Dermis microvascular lymphatic vessel endothelial cell (primary cell): Measurements from ENCODE around the gene CSF3R. TPM values are rescaled to one million over a fixed set of nuclear protein-coding genes. Genes with fewer than 3 reads are reported as not detected.
"Not testable (repeated sequence)": the region's sequence is repeated elsewhere in the genome, so short reads cannot be mapped to it uniquely, and the experiment has no call there.

ENCODE experiments used
- DNase-seq, 2 donors: peaks; one replicate each; pipeline versions ENCODE4 v3.0.0 to v3.0.0-alpha.2; 2010; ENCODE audit warnings: low read depth in 2 of 2
- total RNA-seq: library from RNA; depleted of rRNA; stranded (reverse); fragments of >200 nt; gene quantifications from 2 replicates; pipeline ENCODE4 v1.2.1, GENCODE V29; 2014

The CSF3R gene
- total RNA-seq, 1 donor from 2014 or later = not detected

DNA sequence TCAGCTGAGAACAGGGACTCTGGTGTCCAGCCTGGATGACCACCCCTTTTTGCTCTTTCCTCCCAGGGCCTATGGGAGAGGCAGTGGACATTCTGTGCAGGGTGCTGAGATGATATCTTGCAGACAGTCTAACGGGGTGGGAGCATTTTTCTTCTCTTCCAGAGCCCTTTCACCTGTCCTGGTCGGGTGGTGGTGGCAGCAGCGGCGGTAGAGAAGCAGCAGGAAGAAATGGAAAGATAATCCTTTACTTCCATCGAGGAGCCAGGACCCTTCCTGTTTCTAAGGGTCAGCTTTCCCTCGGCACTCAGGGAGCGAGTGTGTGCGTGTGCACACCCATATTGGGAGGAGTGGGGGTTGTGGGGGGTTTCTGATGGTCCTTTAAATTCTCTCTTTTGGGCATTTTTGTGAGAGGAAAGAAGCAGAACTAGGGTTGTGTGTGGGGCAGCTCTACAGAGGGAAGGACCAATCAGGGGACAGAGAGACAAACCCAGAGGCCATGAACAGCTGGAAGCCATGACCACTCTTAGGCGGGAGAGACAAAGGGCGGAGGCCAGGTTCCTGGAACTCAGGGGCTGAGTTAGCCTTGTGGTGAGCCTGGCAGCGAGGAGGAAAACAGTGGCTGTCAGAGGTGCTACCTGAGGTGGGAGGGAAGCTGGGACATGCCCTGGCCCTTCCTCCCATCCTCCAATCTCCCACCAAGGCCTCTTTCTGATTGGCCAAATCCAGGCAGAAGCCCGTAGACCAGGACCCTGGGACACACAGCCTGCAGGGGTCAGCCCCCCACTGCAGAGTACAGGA, 31.2 kb upstream of the CSF3R start:
- DNase-seq = no peak

DNA sequence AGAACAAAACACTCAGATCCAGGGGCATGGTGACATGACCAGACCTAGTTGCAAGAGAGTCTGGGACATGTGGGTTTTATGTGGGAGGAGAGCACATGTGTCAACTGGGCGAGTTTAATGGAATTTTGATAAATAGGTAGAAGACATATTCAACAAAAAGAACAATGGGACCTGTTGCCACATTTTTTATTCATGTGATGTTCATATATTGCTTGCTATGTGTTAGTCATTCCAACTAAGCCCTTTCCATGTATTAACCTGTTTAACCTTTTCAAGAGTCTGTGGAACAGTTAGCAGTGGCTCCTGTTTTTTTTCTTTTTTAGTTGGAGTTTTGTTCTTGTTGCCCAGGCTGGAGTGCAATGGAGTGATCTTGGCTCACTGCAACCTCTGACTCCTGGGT, 30.1 kb upstream of the CSF3R start:
- DNase-seq = no peak

DNA sequence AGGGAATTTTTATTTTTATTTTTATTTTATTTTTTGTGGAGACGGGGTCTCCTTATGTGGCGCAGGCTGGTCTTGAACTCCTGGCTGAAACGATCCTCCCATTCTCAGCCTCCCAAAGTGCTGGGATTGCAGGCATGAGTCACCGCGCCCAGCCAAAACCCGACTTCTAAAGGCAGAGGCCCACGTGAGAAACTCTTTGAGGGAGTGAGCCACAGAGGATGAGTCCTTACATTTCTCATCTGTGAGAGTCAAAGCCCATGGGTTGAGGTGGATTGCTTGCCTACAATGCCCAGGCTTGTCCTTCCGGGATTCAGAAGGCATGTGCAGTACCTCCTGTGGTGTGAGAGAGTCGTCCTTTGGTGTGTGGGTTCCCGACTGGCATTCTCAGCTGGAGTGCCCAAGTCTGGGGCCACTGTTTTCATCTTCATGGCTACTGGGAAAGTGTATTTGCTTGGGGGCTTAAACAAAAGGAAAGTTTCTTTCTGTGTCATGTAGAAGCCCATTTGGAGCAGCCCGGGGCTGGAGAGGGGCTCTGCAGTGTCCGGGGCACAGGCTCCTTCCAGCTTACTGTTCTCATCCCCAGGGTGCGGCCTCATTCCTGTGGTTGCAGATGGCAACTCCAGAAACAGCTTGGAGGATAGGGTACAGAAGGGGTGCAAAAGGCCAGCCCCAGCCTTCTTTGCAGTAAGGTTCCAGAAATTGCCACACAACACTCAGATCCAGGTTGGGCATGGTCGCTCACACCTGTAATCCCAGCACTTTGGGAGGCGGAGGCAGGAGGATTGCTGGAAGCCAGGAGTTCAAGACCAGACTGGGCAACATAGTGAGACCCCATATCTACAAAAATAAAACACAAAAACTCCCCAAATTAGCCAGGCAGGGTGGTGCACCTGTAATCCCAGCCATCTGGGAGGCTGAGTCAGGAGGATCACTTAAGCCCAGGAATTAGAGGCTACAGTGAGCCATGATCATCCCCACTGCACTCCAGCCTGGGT, 29.4 kb upstream of the CSF3R start:
- no peak for DNase-seq

DNA sequence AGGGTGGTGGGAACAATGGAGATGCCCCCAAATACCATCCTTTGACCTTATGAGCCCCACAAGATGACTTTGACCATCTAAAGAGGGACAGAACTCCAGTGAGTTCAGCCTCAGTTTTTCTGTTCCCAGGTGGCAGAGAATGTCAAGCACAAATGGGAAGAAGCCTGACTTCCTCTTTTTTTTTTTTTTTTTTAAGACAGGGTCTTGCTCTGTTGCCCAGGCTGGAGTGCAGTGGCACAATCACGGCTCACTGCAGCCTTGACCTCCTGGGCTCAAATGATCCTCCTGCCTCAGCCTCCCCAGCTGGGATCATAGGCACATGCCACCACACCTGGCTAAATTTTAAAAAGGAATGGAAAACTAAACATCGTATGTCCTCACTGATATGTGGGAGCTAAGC, 28.5 kb upstream of the CSF3R start:
- DNase-seq = not testable (repeated sequence)

DNA sequence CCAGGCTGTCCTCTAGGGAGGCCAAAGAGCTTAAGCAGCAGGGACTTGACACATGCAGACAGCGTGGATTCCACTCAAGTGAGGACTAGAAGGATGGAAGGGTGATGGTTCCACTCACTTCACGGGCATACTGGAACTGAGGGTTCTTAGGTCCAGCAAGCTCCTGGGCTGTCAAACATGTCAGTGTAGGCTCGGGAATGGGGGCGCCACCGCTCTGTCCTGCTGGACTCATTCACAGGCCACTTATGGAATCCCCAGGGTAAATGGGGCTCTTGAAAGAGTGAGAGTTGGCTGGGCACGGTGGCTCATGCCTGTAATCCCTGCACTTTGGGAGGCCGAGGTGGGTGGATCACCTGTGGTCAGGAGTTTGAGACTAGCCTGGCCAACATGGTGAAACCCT, 27.7 kb upstream of the CSF3R start:
- DNase-seq = no peak

DNA sequence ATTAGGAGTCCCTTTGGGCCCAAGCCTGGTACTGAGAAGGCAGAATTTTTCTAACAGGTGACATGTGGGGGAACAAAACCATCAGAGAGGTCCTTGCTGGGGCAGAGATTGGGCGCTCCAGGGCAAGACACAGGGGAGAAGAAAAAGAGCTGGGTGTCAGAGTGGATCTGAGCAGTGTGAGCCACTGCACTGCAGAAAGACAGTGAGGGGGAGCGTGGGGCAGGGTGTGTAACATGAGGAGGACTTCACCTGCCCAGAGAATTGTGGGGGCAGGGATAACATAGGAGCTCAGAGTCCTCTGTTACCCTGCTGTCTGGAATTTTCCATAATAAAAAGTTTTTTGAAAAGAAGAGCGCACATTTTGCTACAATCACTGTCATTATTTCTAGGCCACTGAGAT, 25.5 kb upstream of the CSF3R start:
- DNase-seq = no peak

DNA sequence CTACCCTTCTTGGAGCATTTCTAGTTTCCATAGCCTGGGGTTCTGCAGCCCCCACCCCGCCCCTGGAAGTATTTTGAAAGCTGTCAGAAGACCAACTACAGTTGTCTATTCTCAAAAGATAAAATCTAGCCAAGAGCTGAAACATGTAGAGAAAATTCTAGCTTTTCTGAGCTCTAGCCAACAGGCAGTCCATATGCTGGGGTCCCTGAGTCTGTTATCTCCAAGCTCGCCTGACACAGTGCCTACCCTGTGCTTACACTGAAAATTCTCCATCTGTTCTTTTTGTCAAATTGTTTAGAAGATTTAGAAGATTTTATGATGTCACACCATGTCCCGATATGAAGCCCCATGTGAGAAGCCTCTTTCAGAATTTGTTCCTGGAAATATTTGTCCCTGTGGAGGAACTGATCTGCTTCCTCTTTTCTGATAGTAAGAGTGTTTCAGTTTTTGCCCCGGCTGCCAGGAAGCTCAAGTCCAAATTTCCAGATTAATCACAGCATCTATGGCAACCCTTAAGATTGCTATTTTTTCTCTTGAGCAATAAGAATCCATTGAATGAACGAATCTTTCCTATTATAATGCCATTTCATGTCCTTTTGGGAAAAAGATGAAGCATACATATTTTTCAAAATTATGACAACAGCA, 23.7 kb upstream of the CSF3R start:
- DNase-seq = no peak

DNA sequence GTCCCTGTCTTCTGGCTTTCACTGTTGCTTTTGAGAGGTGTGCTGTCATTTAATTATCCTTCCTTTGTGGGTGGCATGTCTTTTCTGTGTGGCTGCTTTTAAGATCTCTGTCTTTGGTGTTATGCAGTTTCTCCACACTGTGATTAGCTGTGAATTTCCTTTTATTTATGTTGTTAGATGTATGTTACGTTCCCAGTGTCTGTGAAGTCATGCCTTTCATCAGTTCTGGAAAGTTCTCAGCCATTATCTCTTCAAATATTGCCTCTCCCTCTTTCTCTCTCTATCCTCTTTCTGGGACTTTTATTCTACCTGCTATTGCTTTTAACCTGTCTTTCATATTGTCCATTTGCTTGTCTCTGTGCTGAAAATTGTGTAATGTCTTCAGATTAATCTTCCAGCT, 21.0 kb upstream of the CSF3R start:
- no peak for DNase-seq

DNA sequence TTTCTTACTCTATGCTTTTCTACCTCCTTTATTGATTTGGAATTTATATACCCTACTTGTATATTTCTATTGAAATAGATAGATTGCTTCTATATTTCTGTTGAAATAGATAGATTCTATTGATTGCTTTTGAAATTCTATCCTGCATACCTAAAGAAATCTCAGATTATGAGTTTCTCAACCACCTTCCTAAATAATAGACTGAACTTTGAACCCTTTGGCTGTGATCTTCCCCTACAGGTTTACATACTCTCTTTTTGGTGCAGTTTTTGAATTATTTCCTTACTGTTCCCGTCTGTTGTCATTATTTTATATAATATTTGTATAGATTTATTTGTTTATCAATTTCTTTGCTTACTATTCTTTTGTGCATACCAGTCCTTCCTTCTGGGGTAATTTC, 20.4 kb upstream of the CSF3R start:
- DNase-seq = no peak

DNA sequence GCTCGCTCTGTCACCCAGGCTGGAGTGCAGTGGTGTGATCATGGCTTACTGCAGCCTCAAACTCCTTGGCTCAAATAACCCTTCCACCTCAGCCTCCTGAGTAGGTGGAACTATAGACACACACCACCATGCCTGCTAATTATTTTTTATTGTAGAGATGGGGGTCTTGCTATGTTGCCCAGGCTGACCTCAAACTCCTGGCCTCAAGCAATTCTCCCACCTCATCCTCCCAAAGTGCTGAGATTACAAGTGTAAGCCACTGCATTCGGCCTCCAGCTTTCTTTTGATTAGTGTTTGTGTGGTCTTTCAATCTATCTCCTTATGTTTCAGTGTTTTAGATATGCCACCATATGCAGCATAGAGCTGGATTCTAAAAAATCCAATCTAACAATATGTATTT, 19.9 kb upstream of the CSF3R start:
- DNase-seq = no peak

DNA sequence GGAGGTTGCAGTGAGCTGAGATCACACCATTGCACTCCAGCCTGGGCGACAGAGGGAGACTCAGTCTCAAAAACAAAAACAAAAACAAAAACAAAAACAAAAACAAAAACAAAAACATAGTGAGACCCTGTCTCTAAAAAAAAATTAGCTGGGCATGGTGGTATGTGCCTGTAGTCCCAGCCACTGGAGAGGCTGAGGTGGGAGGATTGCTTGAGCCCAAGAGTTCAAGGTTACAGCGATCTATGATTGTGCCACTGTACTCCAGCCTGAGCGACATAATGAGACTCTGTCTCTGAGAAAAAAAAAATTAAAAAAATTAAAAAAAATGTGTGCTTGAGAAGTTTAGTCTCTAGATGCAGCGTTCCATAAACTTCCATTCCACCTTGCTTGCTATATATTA, 19.2 kb upstream of the CSF3R start:
- not testable (repeated sequence) for DNase-seq

DNA sequence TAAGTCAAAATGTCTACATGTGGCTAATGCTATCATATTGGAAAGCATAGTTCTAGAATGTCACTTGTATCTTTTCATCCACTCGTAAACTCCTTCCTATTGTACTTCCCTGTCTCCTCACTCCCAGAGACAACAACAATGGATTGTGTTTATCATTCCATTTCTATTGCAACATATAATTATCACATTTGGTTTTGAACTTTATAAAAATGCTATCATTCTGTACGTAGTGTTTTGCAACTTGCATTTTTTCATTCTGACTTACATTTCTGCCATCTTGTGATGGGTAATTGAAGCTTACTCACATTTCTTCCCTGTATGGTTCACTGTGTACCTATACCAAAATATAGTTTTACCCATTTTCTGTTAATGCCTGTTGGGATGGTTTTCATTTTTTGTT, 14.5 kb upstream of the CSF3R start:
- no peak for DNase-seq

DNA sequence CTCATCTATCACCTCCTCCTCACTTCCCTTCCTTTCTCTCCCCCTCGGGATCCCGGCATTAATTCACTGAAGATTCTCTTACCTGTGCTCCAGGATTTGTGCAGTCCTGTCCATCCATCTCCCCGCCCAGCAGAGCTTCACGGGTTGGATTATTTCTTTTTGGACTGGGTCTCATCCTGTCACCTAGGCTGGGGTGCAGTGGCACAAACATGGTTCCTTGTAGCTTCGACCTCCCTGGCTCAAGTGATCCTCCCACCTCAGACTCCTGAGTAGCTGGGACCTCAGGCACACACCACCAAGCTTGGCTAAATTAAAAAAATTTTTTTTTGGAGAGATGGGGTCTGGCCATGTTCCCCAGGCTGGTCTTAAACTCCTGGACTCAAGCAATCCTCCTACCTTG, 12.3 kb upstream of the CSF3R start:
- no peak for DNase-seq

DNA sequence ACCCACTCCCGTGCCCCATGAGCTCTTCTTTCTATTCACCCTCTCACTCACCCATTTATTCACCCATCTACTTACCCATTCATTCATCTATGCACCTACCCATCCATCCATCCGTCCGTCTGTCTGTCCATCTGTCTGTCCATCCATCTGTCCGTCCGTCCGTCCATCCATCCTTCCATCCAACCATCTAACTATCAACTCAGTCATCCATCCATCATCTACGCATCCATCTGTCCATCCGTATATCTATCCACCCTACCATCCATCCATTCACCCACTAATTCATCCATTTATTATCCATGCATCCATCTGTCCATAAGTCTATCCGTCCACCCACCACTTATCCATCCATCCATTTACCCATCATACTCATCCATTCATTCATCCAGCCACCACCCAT, 10.8 kb upstream of the CSF3R start:
- no peak for DNase-seq

DNA sequence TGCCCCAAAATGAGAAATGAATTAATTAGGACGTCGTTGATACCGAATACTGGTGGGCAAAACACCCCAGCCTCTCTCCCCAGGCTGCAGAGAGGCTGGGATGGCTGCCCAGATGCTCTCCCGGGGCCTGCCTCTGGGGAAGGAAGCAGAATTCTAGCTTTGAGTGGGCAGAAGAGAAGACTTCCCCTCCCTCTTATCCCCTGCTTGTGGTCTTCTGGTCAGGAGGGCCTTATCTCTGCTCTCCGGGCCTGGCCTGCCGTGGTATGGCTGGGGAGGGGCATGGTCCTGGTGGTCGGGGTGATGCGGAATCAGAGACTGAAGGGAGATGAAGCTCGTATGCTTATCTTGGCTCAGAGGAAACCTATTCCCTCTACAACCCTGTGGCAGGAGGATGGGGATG, 9.8 kb upstream of the CSF3R start:
- DNase-seq = no peak

DNA sequence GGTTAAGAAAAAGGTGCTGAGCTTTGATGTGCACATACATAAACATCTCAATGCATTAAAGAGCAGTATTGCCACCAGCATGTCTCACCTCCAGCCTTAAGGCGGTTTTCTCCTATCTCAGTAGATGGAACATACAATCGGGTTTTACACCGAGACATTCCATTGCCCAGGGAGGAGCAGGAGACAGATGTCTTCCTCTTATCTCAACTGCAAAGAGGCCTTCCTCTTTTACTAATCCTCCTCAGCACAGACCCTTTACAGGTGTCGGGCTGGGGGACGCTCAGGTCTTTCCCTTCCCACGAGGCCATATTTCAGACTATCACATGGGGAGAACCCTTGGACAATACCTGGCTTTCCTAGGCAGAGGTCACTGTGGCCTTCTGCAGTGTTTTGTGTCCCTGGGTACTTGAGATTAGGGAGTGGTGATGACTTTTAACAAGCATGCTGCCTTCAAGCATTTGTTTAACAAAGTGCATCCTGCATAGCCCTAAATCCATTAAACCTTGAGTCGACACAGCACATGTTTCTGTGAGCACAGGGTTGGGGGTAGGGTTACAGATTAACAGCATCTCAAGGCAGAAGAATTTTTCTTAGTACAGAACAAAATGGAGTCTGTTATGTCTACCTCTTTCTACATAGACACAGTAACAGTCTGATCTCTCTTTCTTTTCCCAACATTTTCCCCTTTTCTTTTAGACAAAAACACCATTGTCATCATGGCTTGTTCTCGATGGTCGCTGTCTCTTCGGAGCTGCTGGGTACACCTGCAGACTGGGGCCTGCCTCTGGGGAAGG, 6.7 kb upstream of the CSF3R start:
- DNase-seq = not testable (repeated sequence)

DNA sequence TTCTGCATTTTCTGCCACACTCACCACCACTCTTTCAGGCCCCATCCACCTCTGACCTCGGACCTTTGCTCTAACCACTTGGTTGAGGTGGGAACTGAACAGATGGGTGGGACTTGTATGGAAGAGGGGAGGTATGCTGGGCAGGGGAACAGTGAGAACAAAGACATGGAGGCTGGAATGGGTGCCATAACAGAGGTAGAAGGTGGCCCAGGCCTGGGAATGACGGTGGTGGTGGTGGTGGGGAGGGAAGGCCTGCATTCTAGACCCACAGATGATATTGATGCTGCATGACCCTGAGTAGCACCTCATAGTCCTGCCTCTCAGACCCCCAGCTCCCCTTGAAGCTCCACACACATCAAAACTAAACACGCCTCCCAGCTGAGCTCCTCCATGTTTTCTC, 5.2 kb upstream of the CSF3R start:
- DNase-seq = no peak

DNA sequence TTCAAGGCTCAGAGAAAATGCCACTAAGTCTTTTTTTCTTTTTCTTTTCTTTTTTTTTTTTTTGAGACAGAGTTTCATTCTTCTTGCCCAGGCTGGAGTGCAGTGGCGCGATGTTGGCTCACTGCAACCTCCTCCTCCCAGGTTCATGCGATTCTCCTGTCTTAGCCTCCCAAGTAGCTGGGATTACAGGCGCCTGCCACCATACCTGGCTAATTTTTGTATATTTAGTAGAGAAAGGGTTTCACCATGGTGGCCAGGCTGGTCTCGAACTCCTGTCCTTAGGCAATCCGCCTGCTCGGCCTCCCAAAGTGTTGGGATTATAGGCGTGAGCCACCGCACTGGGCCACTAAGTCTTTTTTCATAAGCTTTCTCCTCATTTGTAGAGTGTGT, 4.6 kb upstream of the CSF3R start:
- not testable (repeated sequence) for DNase-seq

DNA sequence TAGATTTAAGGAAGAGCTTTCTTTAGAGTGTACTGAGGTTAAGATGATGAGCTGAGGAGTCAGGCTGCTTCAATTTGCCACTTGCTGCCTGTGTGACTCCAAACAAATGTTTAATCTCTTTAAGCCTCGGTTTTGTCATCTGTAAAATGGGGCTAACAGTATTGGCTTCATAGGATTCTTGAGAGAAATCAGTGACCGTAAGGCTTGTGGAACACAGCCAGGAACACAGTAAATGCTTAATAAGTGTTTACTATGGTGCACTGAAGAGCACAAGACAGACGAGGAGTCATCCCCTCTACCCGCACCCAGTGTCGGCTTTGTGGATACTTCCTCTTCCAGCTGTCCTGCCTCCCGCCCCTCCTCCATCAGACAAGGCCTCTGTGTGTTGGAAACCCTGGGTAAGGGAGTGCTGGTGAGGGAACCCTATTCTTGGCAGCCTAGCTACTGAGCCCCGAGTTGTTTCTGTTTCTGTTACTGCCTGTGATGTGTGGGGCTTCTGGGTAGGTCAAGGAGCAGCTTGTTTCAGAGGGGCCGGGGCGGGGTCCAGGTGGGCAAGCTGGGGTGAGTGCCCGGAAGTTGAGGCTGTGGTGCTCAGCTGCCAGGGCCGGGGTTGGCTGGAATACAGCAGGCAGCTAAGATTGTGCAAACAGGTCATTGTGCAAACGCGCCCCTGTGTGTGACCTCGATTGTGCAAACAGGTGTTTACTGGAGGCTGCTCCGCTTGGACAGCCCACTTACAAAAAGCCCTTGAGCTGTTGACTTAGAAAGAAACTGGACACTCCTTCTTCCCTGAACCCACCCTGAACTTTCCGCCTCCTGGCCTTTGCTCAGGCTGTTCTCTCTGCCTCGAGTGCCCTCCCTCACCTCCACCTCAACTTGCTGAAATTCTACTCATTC, 4.0 kb upstream of the CSF3R start:
- no peak for DNase-seq

DNA sequence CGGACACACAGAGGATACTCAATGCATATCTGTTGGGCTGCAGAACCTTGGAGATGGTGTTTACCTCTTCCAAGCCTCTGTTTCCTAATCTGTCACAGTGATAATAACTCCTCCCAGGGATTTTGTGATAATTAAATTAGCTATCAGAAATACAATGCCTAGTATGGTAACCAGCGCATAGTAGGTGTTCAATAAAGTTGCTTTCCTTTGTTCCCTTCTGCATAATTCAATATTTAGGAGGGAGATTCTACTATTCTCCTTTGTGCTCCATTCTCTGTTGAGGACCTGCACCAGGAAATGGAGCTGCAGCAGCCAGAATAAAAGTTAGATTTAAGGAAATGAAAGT, 3.4 kb upstream of the CSF3R start:
- no peak for DNase-seq
